Spleen (tissue), 7 donors: ENCODE measurements around the gene ARID5B.

Experiments used
- POLR2A ChIP-seq, 3 donors: fragments of 450-650 bp; IDR thresholded peaks; one replicate each; pipeline ENCODE4 v1.5.1; 2017; ENCODE audit warnings: antibody characterized with exemption in 3 of 3, mild to moderate bottlenecking in 1 of 3
- TF ChIP-seq, protein P1 (sequence below), 11 experiments: fragments of 200-600 bp in 7 of 11; fragments of 450-650 bp in 4 of 11; sonication (generic) in 4 of 11; IDR thresholded peaks in 8 of 11; conservative IDR thresholded peaks in 3 of 11; 1 replicate in 7 of 11; 2 replicates in 4 of 11; pipeline versions ENCODE4 v1.4.0 to v1.8.0; 2016 to 2021; ENCODE audit warnings: antibody characterized with exemption in 11 of 11, inconsistent platforms in 4 of 11, mild to moderate bottlenecking in 1 of 11
- donor health status: DM: no; HTN: no; CAD: no; lungs with moderate emphysema.
- donor health status: DM: no; HTN: no; CAD: no.
- donor health status: DM: no; HTN: no; CAD: no.

DNA sequence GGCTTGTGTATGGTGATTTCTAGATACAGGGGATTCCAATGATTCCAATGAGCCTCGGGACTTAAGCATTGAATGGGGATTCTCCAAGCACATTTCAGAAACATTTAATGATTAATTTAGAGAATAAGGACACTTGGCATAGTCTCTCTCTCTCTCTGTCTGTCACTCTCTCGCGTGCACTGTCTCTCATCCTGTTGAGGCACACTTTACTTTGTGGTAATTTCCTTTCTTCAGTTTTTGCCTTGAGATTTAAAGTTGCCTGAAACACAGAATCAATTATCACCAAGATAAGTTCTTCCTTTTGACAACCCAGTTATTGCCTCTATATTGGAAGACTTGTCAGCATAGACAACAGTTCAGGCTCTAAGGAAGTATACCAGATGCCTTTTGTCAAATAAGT is 131.6 kb downstream of the ARID5B start:
- TF ChIP-seq, protein P1, sequence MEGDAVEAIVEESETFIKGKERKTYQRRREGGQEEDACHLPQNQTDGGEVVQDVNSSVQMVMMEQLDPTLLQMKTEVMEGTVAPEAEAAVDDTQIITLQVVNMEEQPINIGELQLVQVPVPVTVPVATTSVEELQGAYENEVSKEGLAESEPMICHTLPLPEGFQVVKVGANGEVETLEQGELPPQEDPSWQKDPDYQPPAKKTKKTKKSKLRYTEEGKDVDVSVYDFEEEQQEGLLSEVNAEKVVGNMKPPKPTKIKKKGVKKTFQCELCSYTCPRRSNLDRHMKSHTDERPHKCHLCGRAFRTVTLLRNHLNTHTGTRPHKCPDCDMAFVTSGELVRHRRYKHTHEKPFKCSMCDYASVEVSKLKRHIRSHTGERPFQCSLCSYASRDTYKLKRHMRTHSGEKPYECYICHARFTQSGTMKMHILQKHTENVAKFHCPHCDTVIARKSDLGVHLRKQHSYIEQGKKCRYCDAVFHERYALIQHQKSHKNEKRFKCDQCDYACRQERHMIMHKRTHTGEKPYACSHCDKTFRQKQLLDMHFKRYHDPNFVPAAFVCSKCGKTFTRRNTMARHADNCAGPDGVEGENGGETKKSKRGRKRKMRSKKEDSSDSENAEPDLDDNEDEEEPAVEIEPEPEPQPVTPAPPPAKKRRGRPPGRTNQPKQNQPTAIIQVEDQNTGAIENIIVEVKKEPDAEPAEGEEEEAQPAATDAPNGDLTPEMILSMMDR (IDR thresholded peaks at IDR 0.05 in 8 of 11, conservative IDR thresholded peaks at IDR 0.05 in 3 of 11) = no peak
- no peak for TF ChIP-seq POLR2A (IDR thresholded peaks at IDR 0.05)
